ENCODE results near the gene CYLD.

The CYLD gene

DNA sequence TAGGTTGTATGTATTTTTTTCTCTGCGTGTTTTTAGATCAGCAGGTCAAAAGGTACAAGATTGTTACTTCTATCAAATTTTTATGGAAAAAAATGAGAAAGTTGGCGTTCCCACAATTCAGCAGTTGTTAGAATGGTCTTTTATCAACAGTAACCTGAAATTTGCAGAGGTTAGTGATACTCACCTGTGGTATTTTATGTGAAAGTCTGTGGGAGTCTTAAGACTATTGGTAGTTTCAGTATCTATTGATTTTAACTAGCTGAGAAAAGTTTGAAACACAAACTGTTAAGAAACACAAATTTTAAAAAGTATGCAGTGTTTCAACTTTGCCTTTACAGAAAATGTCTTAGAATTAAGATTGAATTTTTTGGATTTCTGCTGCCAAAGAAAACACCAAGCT is 49.6 kb downstream of the CYLD start:
- no peak for DNase-seq (ENCODE audit: low read depth)
- TF ChIP-seq, protein P1, sequence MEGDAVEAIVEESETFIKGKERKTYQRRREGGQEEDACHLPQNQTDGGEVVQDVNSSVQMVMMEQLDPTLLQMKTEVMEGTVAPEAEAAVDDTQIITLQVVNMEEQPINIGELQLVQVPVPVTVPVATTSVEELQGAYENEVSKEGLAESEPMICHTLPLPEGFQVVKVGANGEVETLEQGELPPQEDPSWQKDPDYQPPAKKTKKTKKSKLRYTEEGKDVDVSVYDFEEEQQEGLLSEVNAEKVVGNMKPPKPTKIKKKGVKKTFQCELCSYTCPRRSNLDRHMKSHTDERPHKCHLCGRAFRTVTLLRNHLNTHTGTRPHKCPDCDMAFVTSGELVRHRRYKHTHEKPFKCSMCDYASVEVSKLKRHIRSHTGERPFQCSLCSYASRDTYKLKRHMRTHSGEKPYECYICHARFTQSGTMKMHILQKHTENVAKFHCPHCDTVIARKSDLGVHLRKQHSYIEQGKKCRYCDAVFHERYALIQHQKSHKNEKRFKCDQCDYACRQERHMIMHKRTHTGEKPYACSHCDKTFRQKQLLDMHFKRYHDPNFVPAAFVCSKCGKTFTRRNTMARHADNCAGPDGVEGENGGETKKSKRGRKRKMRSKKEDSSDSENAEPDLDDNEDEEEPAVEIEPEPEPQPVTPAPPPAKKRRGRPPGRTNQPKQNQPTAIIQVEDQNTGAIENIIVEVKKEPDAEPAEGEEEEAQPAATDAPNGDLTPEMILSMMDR (conservative IDR thresholded peaks at IDR 0.05; ENCODE audit: low read depth, low read length): no peak
- no peak overlapping the region for H3K4me3 ChIP-seq (ENCODE audit: low read depth, low read length)

DNA sequence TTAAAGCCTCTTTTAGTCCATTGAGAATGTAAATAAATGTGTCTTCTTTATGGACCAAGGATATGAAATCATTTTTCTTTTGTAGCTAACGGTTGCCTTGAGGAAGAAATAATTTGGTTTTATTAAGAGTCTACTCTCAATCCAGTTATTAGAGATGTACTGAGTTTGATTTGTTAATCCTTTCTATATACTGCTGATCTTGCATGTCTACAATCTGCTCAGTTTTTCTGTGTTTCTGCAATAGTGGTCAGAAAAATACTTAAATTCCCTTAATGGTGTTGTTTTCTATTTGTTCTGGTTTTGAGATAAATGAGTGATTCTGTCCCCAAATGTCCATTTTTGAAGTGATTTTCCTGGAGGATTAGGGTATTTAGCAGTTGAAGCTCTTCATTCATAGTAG is 54.9 kb downstream of the CYLD start:
- TF ChIP-seq, protein P1 (conservative IDR thresholded peaks at IDR 0.05; ENCODE audit: low read depth, low read length): no peak
- no peak for DNase-seq (ENCODE audit: low read depth)
- H3K4me3 ChIP-seq (ENCODE audit: low read depth, low read length): no peak overlapping the region

DNA sequence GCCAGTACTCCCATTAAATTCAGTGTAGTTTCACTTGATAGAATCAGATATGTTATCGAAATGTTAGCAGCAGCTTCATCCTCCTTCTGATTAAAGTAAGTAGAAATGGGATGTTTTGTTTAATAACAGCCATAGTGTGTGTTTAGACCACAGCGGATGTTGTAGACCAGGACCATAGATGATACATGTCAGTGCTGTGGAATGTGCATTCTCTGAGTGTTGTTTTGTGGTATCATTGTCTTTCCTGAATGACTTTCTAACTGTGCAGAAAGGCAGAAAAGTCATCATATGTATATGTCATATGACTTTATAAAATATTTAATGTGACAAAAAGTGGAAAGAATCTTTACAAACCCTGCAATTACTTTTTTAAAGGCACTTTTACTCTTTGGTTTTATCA is 55.6 kb downstream of the CYLD start:
- no peak overlapping the region for H3K4me3 ChIP-seq (ENCODE audit: low read depth, low read length)
- TF ChIP-seq, protein P1 (conservative IDR thresholded peaks at IDR 0.05; ENCODE audit: low read depth, low read length): no peak
- DNase-seq (ENCODE audit: low read depth): peak; percentile 34

DNA sequence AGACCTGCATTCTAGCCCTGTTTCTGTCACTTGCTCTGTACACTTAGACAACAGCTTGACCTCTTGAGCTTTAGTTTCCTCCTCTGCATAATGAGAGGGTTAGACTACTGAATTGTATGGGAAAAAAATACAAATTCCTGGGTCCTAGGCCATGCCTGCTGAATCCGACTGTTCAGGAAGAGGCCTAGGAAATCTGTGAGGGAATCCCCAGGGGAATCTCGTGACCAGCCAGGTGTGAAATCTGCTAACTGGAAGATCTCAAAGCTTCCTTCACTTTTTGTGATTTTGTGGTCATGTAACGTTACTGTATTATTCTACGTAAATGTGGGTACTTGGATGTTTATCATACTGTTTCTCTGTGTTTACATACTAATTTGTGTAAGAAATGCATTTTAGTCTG is 58.2 kb downstream of the CYLD start:
- TF ChIP-seq, protein P1 (conservative IDR thresholded peaks at IDR 0.05; ENCODE audit: low read depth, low read length): no peak
- DNase-seq (ENCODE audit: low read depth): no peak
- H3K4me3 ChIP-seq (ENCODE audit: low read depth, low read length): no peak overlapping the region

DNA sequence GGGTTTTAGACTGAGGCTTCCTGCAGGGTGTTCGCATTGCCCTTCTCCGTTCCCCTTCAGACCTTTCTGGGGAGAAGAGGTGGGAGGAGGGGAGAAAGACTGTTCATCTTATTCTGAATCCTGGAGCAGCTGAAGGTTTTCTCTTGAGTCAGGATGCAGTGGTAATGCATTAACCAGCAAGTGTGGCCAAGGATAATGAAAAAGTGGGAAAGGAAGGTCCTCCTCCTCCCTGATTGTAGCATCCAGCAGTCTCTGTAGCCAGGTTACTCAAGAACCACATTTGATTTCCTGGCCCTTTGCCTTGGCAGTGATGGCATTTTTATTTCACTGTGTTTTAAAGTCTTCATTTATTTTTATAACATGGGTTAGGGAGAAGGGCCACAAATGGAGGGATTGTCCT is 59.1 kb downstream of the CYLD start:
- no peak overlapping the region for H3K4me3 ChIP-seq (ENCODE audit: low read depth, low read length)
- TF ChIP-seq, protein P1 (conservative IDR thresholded peaks at IDR 0.05; ENCODE audit: low read depth, low read length): no peak
- no peak for DNase-seq (ENCODE audit: low read depth)

DNA sequence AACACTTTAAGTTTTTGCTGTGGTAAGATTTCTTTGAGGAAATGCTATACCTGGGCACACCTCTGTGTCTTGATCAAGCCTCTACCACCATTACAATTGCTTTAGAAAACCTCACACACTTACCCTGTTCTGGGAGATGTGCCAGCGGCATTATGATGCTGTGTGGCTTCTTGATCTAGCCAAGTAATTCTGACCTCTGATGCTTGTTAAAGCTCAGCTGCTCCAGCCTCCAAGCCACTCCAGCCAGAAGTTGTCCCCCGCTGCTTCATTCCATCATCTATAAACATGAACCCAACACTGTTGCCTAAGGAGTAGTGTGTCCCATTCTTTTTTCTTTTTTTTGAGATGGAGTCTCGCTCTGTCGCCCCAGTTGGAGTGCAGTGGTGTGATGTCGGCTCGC is 60.1 kb downstream of the CYLD start:
- no peak overlapping the region for H3K4me3 ChIP-seq (ENCODE audit: low read depth, low read length)
- DNase-seq (ENCODE audit: low read depth): peak; percentile 69
- TF ChIP-seq, protein P1 (conservative IDR thresholded peaks at IDR 0.05; ENCODE audit: low read depth, low read length): no peak

DNA sequence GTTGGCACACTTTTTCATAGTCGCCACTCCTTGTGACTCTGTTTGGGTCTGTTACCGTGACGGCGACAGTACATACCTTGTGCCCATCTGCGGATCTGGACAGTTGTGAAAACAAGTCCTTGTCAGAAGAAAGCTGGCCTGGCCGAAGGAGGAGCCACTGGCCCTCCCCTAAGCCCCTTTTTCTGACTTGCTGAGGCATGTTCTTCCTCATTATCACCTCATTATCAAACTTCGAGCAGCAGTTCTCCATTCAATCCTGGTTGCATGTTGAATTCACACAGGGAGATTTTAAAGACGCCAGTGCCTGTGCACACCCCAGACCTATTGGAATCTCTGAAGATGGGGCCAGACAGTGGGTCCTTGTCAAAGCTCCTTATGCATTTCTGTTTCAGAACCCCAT is 61.1 kb downstream of the CYLD start:
- H3K4me3 ChIP-seq (ENCODE audit: low read depth, low read length): no peak overlapping the region
- TF ChIP-seq, protein P1 (conservative IDR thresholded peaks at IDR 0.05; ENCODE audit: low read depth, low read length): no peak
- no peak for DNase-seq (ENCODE audit: low read depth)
